ENCODE data around the gene SETBP1.

SETBP1 gene

DNA sequence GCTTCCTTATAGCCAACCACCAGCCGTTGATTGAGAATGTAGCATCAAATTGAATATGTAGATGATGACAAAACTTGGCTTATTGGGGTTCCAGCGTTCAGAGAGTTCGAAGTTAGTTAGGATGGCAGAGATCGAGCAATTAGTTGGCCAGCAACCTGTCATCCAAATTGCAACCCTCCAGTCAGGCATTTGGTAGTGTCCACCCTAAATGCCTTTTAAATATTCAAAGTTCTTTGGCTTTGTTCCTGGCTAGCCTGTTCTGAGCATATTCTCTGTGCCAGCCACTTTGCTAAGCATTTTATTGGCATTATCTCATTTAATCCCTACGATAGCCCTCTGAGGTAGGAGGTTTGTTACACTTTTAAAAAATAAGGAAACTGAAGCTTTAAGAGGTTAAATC lies 342.8 kb downstream of the SETBP1 start:
- H3K27me3 Mint-ChIP-seq, result no peaks in the 10 kb centered on the region
- H3K9me3 Mint-ChIP-seq, result no peaks in the 10 kb centered on the region
- no peak overlapping the region for H3K27ac Mint-ChIP-seq
- H3K36me3 Mint-ChIP-seq, result peaks cover 17% of the 10 kb centered on the region
- ATAC-seq, result no peak
- H3K4me3 Mint-ChIP-seq, result no peak overlapping the region
- peaks cover 46% of the 10 kb centered on the region for H3K4me1 Mint-ChIP-seq

DNA sequence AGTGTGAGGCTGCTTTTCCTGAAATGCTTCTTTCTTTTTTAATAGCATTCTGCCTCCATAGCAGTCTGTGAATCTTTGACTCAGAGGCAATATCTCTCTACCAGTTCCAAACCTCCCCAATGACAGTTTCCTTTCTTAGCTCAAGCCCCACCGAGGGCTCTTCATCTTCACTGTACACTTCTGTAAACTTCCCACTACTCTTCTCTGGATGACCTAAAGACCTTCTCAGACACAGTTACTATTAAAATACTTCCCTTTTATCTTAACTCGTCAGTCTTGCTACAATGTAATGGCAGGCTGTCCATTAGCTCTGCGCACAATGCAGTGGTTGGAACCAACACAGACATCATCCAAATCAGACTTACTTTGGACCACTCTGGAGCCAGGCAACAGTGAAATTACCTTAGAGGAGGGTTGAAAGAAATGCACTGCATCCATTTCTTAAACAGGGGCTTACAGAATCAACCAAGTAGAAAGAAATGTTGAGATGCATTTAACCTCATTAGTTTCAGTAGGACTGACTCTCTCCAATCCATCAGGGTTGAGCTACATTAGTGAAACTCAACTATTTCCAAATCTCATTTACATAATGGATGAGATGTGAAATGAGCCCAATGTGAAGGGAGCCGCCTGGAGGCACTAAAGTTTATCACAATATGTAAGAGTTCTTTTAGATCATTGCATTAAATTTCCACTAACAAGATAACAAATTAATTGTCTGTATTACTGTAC lies 343.8 kb downstream of the SETBP1 start:
- Mint-ChIP-seq H3K9me3 (no peaks in the 10 kb centered on the region), H3K27ac (peak overlapping the region; percentile 29), H3K27me3 (no peaks in the 10 kb centered on the region), H3K36me3 (peaks cover 12% of the 10 kb centered on the region), H3K4me3 (no peak overlapping the region), H3K4me1 (peaks cover 41% of the 10 kb centered on the region)
- no peak for ATAC-seq

DNA sequence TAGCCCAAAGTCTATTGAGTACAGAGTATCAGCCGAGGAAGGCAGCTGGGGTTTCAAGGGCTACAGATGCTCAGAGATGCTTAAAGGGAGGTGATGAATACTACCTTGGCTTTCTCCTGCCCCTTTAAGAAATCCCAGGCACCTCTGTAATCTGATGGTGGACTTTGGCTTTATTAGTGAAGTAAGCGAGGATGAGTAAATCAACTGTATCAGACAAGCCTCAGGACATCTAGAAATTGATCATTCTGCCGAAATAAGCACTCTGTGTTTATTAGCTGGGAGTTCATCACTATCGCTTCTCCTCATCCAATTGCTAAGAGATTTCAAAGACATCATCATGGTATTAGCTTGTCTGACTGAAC lies 344.4 kb downstream of the SETBP1 start:
- Mint-ChIP-seq H3K4me1 (peaks cover 41% of the 10 kb centered on the region), H3K9me3 (no peaks in the 10 kb centered on the region), H3K4me3 (no peak overlapping the region), H3K27ac (no peak overlapping the region), H3K27me3 (no peaks in the 10 kb centered on the region), H3K36me3 (peaks cover 12% of the 10 kb centered on the region)
- ATAC-seq, result no peak

DNA sequence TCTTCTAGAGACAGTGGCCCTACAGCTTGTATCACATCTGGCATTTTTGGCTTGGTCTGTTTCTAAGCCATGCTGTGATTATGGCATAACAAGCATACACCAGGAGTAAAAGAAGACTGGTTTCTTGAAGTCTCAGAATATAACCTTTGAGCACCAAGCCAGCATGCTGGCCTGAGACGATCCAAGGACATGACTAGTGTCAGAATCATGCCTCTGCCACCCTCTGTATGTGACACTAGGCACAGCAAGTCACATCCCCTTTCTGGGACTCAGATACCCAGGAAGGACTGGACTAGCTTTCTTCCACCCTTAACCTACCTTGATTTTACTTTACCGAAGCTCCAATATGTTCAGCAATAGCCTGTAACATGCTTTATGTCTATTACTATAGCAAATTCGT lies 345.5 kb downstream of the SETBP1 start:
- H3K9me3 Mint-ChIP-seq, result no peaks in the 10 kb centered on the region
- ATAC-seq, result no peak
- H3K27ac Mint-ChIP-seq, result no peak overlapping the region
- no peaks in the 10 kb centered on the region for H3K27me3 Mint-ChIP-seq
- H3K4me3 Mint-ChIP-seq, result no peak overlapping the region
- peaks cover 39% of the 10 kb centered on the region for H3K4me1 Mint-ChIP-seq
- peaks cover 10% of the 10 kb centered on the region for H3K36me3 Mint-ChIP-seq

DNA sequence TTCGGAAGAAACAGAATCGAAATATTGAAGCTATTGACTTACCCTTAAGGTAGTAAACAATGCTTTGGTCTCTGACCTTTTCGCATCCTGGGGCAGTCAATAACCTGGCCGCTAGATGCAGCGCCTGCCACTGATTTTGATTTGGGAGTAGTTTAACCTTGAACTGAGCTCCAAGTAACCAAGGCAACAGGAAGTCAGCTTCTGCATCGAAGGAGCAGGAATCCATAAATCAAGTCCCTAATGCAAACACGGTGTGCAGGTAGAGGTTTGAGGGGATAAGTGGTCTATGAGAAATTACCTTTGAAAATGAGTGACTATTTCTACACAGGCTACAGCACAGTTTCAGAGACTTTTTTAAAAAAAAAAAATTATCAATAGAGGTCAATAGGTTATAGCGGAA lies 353.5 kb downstream of the SETBP1 start:
- H3K27ac Mint-ChIP-seq, result no peak overlapping the region
- peaks cover 13% of the 10 kb centered on the region for H3K4me1 Mint-ChIP-seq
- no peak for ATAC-seq
- H3K36me3 Mint-ChIP-seq, result peaks cover 44% of the 10 kb centered on the region
- H3K4me3 Mint-ChIP-seq, result no peak overlapping the region
- no peaks in the 10 kb centered on the region for H3K9me3 Mint-ChIP-seq
- H3K27me3 Mint-ChIP-seq, result no peaks in the 10 kb centered on the region

DNA sequence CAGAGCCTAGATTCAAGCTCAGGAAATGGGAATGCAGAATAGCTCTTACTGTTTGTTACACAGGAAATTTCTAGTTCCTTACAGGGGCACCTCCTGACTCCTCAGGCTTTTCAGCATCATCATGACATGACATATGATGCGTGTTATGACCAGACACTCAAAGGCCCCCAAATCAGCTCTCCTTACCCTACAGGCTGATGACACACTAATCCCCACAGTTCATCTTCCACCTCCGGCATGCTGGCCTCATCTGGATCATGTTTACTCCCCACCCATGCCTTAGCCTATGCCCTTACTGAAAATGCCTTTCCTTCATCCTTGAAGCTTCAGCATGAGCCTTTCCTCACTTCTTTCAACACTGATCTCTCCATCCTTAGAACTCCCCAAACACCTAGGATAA lies 356.9 kb downstream of the SETBP1 start:
- H3K4me3 Mint-ChIP-seq, result no peak overlapping the region
- no peaks in the 10 kb centered on the region for H3K4me1 Mint-ChIP-seq
- no peaks in the 10 kb centered on the region for H3K27me3 Mint-ChIP-seq

DNA sequence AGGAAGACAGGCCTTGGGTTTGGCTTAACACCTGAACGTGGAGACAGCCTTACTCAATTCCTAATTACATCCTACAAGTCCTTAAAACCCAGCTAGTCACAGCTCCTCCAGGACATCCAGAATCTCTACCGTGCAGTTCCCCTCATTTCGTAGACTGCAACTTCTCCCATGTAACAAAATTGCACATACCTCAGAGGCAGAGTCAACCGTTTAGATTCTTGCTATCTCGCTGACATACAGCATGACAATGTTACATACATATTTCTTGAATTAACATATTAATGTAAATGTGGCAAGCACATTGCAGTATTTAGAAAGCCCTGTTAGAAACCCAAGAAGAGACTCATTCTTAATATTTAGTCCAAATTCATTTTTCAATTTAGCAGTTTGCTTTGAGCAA lies 358.7 kb downstream of the SETBP1 start:
- H3K27me3 Mint-ChIP-seq, result no peaks in the 10 kb centered on the region
- no peaks in the 10 kb centered on the region for H3K9me3 Mint-ChIP-seq
- H3K4me3 Mint-ChIP-seq, result no peak overlapping the region
- no peak for ATAC-seq
- H3K36me3 Mint-ChIP-seq, result peaks cover 65% of the 10 kb centered on the region
- no peak overlapping the region for H3K27ac Mint-ChIP-seq
- H3K4me1 Mint-ChIP-seq, result no peaks in the 10 kb centered on the region

More for the DNA sequence above, 356.9 kb downstream of the SETBP1 start:
- no peak overlapping the region for H3K27ac Mint-ChIP-seq
- no peak for ATAC-seq
- no peaks in the 10 kb centered on the region for H3K9me3 Mint-ChIP-seq
- peaks cover 67% of the 10 kb centered on the region for H3K36me3 Mint-ChIP-seq

DNA sequence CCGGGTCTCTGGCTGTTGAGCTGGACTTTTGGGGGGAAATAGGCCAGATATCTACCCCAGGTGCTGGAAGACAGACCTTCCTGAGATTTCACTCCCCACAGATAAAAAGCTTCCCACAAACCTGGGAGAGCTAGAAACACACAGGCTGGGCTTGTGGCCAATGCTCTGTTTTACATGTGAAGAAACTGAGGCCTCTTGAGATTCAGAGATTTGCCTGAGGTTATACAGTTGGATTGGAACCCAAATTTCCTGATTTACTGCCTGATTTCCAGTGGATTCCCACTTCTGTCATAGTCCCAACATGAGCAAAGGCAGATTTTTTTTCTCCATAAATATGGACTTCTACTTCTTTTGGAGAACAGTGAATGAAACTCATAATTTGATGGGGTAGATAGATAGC lies 360.2 kb downstream of the SETBP1 start:
- no peaks in the 10 kb centered on the region for H3K4me1 Mint-ChIP-seq
- no peak for ATAC-seq
- H3K9me3 Mint-ChIP-seq, result no peaks in the 10 kb centered on the region
- H3K27me3 Mint-ChIP-seq, result no peaks in the 10 kb centered on the region
- H3K27ac Mint-ChIP-seq, result peak overlapping the region; percentile 30
- no peak overlapping the region for H3K4me3 Mint-ChIP-seq
- peaks cover 64% of the 10 kb centered on the region for H3K36me3 Mint-ChIP-seq

DNA sequence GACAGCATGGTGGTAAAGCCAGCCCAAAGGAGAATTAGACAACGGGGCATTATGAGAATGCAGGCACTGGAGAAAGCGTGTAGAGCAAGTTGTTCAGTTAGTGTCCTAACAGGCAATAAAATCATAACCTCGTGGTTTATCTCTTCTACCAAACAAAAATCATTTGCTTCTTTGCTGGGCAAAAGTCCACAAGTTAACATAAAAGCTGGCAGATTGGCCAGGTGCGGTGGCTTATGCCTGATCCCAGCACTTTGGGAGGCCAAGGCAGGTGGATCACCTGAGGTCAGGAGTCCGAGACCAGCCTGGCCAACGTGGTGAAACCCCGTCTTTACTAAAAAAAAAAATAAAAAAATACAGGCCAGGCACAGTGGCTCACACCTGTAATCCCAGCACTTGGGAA lies 364.1 kb downstream of the SETBP1 start:
- H3K36me3 Mint-ChIP-seq, result peaks cover 64% of the 10 kb centered on the region
- H3K9me3 Mint-ChIP-seq, result no peaks in the 10 kb centered on the region
- H3K27me3 Mint-ChIP-seq, result no peaks in the 10 kb centered on the region
- no peak for ATAC-seq
- H3K27ac Mint-ChIP-seq, result no peak overlapping the region
- no peak overlapping the region for H3K4me3 Mint-ChIP-seq
- H3K4me1 Mint-ChIP-seq, result no peaks in the 10 kb centered on the region

DNA sequence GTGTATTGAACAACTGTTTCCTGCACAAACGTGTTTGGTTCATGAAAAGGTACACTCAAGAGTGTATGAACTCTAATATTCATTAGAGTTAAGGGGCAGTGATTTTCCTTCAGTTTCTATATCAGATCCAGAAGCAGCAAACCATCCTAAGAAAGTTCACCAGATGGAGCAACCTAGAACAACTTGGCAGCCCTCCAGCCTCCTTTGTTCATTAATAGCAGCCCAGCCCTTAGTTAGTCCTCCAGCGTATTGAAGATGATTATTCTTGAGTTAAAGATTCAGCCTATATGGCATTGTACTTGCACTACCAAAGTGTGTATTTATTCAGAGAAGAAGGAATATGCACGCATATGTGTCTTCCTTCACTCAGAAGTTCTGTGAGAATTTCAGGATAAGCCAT lies 365.5 kb downstream of the SETBP1 start:
- no peak overlapping the region for H3K4me3 Mint-ChIP-seq
- no peaks in the 10 kb centered on the region for H3K4me1 Mint-ChIP-seq
- ATAC-seq, result no peak
- peaks cover 59% of the 10 kb centered on the region for H3K36me3 Mint-ChIP-seq
- no peaks in the 10 kb centered on the region for H3K27me3 Mint-ChIP-seq
- no peaks in the 10 kb centered on the region for H3K9me3 Mint-ChIP-seq
- H3K27ac Mint-ChIP-seq, result peak overlapping the region; percentile 5

DNA sequence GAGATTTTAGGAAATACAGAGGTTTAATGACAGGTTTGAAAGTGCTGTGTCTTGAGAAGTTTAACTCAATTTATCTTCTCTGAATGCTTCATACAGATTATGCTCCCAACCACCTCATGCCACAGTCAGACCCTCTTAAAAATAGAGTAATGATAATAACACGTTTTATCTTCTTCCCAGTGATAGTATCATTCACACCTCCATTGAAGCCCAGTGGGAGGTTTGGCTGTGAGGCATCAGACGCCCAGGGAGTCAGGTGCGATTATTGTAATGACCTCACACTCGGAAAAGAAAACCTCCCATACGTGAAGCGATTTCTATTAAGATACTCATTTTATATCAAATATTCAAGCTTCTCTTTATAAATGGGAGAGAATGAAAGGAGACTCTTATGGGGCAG lies 366.3 kb downstream of the SETBP1 start:
- ATAC-seq, result no peak
- Mint-ChIP-seq H3K4me1 (peaks cover 5% of the 10 kb centered on the region), H3K4me3 (no peak overlapping the region), H3K36me3 (peaks cover 63% of the 10 kb centered on the region), H3K27ac (no peak overlapping the region), H3K27me3 (no peaks in the 10 kb centered on the region), H3K9me3 (no peaks in the 10 kb centered on the region)

DNA sequence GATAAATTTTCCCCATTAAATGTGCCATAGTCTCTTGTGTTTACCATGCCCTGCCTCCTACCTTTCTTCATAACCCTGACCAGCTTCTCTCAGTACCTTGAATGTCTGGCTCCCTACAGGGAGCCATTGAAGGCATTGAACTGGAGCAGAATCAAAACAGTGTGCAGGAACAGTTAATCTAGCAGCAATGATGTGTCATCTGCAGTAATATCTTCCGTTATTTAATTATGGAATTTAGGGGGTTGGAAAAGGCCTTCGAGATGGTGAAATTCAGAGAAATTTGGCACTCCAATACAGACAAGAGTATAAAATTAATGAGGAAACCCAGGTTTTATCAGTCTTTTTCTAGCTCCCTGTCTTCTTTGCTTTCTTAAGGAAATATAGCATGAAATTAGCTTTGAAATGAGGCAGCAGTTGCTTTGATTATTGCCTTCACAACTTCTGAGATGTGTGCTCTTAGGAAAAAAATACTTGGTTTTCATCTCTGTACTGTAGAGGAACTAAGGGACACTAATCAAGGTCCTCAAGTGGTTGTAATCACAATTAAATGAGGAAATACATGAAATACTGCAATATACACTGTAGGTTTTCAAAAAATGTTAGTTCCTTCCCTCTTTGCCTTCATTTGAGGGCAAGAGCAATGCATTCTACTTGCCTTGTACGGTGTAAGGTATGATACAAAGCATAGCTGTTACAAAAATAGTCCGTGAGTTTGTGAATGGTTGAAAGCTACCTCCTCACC lies 369.1 kb downstream of the SETBP1 start:
- H3K9me3 Mint-ChIP-seq, result no peaks in the 10 kb centered on the region
- no peaks in the 10 kb centered on the region for H3K27me3 Mint-ChIP-seq
- peaks cover 65% of the 10 kb centered on the region for H3K36me3 Mint-ChIP-seq
- ATAC-seq, result no peak
- H3K4me3 Mint-ChIP-seq, result no peak overlapping the region
- peak overlapping the region; percentile 22 for H3K27ac Mint-ChIP-seq
- H3K4me1 Mint-ChIP-seq, result peaks cover 7% of the 10 kb centered on the region

DNA sequence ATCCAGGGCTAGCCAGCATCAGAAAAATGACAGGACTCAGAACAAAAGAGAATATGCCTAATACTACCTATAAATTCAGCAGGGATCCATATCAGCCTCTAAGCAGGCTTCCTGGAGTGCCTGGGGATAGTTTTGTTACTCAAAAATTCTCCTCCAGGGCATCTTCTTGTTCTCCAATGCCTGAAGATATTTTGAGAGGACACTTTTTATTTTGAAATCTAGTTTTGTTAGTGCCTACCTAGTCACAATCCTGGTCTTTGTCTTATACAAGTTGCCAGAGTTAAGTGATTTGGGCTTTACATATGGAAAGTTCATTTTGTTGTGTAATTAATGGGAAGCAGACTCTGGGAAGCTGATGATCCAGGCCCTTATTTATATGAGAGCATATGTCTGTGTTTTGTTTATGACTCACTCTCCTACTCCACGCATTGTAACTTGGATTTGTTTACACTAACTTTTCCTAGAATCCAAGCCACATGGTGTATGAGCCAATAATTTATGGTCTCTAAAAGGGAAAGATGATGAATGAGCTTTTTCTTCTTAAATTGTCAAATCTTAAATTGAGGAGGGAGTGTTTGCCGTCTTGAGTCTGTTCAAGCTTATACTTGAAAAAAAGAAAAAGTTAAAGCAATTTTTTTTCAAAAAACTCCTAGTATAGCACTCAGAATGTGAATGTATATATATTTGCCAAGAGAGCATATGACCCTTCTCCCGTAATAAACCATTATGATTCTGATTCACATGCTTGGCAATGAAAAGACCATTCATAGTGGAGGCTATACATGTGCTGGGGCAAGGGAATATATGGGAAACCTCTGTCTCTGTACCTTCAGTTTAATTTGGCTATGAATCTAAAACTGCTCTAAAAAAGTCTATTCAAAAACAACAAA lies 370.3 kb downstream of the SETBP1 start:
- no peak for ATAC-seq
- peaks cover 7% of the 10 kb centered on the region for H3K4me1 Mint-ChIP-seq
- no peaks in the 10 kb centered on the region for H3K9me3 Mint-ChIP-seq
- no peaks in the 10 kb centered on the region for H3K27me3 Mint-ChIP-seq
- H3K4me3 Mint-ChIP-seq, result no peak overlapping the region
- H3K36me3 Mint-ChIP-seq, result peaks cover 63% of the 10 kb centered on the region
- peak overlapping the region; percentile 22 for H3K27ac Mint-ChIP-seq

DNA sequence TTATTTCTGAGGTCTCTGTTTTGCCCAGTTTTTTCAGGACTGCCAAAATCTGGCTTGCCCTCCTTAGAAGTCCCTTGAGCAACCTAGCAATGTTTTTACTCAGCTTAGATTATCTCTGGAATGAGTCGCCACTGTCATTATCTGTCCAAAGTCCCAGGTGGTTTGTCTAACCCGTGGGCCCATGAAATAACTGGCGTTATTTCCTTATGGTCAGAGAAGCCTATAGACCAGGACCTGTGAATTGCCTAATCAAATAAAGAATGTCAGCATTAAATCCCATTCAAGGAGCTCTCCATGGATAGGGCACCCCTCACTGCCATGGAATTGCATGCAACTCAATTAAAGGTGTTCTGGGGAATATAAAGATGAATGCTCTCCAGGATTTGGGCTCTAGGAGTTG lies 373.9 kb downstream of the SETBP1 start:
- Mint-ChIP-seq H3K36me3 (peaks cover 64% of the 10 kb centered on the region), H3K4me3 (no peak overlapping the region), H3K27me3 (no peaks in the 10 kb centered on the region), H3K27ac (no peak overlapping the region), H3K9me3 (no peaks in the 10 kb centered on the region), H3K4me1 (peaks cover 26% of the 10 kb centered on the region)
- no peak for ATAC-seq

DNA sequence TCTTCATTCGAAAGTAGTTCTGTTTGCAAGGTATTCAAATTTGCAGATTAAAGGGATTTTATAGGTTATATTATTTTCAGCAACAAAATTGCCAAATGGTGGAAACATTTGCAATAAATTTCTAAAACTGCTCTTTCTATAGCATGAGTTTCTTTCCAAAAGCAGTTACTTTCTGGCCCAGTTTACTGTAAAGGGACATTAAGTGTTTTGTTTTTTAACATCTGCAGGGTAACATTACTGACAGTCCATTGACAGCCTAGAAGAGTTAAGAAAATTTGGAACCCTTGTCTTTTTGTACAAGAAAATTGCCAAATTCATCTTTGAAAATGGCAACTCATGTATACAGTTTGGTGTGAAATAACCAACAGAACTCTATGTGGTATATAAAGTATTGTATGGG lies 375.1 kb downstream of the SETBP1 start:
- peak overlapping the region; percentile 57 for H3K27ac Mint-ChIP-seq
- H3K4me1 Mint-ChIP-seq, result peaks cover 27% of the 10 kb centered on the region
- no peak overlapping the region for H3K4me3 Mint-ChIP-seq
- no peaks in the 10 kb centered on the region for H3K9me3 Mint-ChIP-seq
- no peaks in the 10 kb centered on the region for H3K27me3 Mint-ChIP-seq
- no peak for ATAC-seq
- H3K36me3 Mint-ChIP-seq, result peaks cover 74% of the 10 kb centered on the region
